ENCODE data around the gene TPM1.

GRCh38 chr15:63112871-63113270 lies 70.3 kb downstream of the TPM1 start:
- TF ChIP-seq POLR2A (IDR thresholded peaks at IDR 0.05; ENCODE audit: low read depth, low read length), result no peak
- TF ChIP-seq, protein P1, sequence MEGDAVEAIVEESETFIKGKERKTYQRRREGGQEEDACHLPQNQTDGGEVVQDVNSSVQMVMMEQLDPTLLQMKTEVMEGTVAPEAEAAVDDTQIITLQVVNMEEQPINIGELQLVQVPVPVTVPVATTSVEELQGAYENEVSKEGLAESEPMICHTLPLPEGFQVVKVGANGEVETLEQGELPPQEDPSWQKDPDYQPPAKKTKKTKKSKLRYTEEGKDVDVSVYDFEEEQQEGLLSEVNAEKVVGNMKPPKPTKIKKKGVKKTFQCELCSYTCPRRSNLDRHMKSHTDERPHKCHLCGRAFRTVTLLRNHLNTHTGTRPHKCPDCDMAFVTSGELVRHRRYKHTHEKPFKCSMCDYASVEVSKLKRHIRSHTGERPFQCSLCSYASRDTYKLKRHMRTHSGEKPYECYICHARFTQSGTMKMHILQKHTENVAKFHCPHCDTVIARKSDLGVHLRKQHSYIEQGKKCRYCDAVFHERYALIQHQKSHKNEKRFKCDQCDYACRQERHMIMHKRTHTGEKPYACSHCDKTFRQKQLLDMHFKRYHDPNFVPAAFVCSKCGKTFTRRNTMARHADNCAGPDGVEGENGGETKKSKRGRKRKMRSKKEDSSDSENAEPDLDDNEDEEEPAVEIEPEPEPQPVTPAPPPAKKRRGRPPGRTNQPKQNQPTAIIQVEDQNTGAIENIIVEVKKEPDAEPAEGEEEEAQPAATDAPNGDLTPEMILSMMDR (conservative IDR thresholded peaks at IDR 0.05; ENCODE audit: low read depth, low read length), result no peak
- no peak for TF ChIP-seq RCOR1 (IDR thresholded peaks at IDR 0.05; ENCODE audit: insufficient replicate concordance, low read length)
- TF ChIP-seq USF2 (IDR thresholded peaks at IDR 0.05; ENCODE audit: low read depth, low read length), result no peak
